Cardiac atrium fibroblast (primary cell): ENCODE data around the gene TESK2. TPM values are rescaled to one million over a fixed set of nuclear protein-coding genes. Genes with fewer than 3 reads are reported as not detected.

Experiments used
- total RNA-seq: library from RNA; depleted of rRNA; stranded (reverse); fragments of >200 nt; gene quantifications from 2 replicates; pipeline ENCODE4 v1.2.3, GENCODE V29; 2015

Gene TESK2, protein sequence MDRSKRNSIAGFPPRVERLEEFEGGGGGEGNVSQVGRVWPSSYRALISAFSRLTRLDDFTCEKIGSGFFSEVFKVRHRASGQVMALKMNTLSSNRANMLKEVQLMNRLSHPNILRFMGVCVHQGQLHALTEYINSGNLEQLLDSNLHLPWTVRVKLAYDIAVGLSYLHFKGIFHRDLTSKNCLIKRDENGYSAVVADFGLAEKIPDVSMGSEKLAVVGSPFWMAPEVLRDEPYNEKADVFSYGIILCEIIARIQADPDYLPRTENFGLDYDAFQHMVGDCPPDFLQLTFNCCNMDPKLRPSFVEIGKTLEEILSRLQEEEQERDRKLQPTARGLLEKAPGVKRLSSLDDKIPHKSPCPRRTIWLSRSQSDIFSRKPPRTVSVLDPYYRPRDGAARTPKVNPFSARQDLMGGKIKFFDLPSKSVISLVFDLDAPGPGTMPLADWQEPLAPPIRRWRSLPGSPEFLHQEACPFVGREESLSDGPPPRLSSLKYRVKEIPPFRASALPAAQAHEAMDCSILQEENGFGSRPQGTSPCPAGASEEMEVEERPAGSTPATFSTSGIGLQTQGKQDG
- total RNA-seq = 1.8 and 2.8 TPM in 2 replicates

DNA sequence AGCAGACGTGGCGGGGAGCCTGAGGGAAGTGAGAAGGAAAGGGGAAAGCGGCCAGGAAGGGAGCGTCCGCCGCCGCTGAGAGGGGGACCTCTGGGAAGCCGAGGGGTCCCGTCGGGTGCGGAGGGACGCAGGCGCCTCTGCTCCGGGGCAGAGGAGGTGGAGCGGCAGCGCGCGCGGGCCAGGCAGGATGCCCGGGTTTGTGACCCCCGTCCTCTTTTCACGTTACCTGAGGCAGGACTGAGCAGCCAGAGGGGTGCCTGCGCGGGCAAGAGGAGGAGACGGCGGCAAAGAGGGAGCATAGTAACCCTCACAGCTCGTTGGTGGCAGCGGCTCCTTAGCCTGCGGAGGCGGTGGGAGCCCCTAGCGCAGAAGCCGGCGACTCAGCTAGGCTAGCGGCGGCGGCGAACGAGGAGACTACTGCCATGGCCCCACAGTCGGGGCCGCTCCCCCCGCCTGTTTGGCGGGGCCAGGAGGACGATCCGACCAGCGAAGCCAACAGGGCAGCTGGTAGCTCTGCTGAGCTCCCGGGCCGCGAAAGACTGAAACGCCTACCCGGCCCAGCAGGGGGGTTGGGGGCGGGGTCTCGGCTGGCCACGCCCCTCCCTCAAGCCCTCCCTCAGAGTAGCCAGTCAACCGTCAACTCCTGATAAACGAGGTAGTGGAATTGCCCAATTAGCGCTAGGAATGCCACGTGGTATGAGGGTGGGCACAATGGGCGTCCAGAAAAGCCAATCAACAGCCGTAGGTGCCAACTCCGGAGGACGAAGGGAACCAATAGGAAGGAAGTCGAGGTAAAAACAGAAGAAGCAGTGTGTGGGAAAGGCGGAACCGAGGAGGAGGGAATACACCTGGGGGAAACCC, at the start of gene TESK2:
TESK2 (minus strand) TSS at position 538 of the 861 bp plus-strand sequence. CDS start 33,378 bp downstream, outside the sequence.

GRCh38 chr1:45521413-45522323, 30.7 kb upstream of the TESK2 start, which contains the start of gene PRDX1:
PRDX1 (minus strand) TSS chr1:45521884; CDS start chr1:45519043, 2,841 bp downstream.

GRCh38 chr1:45339789-45340558, 151.0 kb downstream of the TESK2 start, which contains the start of the genes MUTYH and TOE1:
MUTYH (minus strand) TSS chr1:45340440; CDS start chr1:45334505, 5,935 bp downstream.
TOE1 (plus strand) TSS chr1:45340170; CDS start chr1:45340253, 83 bp downstream.

GRCh38 chr1:45326627-45327623, 164.0 kb downstream of the TESK2 start, which contains the start of gene HPDL:
HPDL (plus strand) TSS chr1:45326895; CDS start chr1:45327149, 254 bp downstream.

Other genes with a start within 250 kb of the TESK2 start
- 1.4 and 1.9 TPM in 2 replicates for gene HPDL, start 164.3 kb downstream of the TESK2 start, total RNA-seq
- 5.8 and 9.6 TPM in 2 replicates for gene TOE1, start 151.0 kb downstream of the TESK2 start, total RNA-seq
- gene MUTYH, start 150.7 kb downstream of the TESK2 start, total RNA-seq = 8.6 and 10.5 TPM in 2 replicates
- gene CCDC163, start 8.9 kb upstream of the TESK2 start, total RNA-seq = 1.3 and 2.9 TPM in 2 replicates
- 3.6 and 7.3 TPM in 2 replicates for gene MMACHC, start 9.1 kb upstream of the TESK2 start, total RNA-seq
- 526 and 592 TPM in 2 replicates for gene PRDX1, start 30.7 kb upstream of the TESK2 start, total RNA-seq
- 78.5 and 85.9 TPM in 2 replicates for gene AKR1A1, start 59.7 kb upstream of the TESK2 start, total RNA-seq
- gene NASP, start 92.9 kb upstream of the TESK2 start, total RNA-seq = 34.3 and 37.4 TPM in 2 replicates
- gene CCDC17, start 132.9 kb upstream of the TESK2 start, total RNA-seq = 0.32 and 0.54 TPM in 2 replicates
- 49.6 and 53.6 TPM in 2 replicates for gene GPBP1L1, start 195.4 kb upstream of the TESK2 start, total RNA-seq
- 14.7 and 28.3 TPM in 2 replicates for gene TMEM69, start 197.0 kb upstream of the TESK2 start, total RNA-seq